Measurements from ENCODE around the gene XXYLT1. TPM values are rescaled to one million over a fixed set of nuclear protein-coding genes. Genes with fewer than 3 reads are reported as not detected.

The XXYLT1 gene
- total and polyA plus RNA-seq, 2 of the 4 experiments (the other 2 are of a cell fraction), result 14.7 to 18.1 TPM

GRCh38 chr3:195079636-195080035, 191.3 kb downstream of the XXYLT1 start:
- no peaks in the 10 kb centered on the region for H3K27me3 ChIP-seq (ENCODE audit: control insufficient read depth, insufficient read depth, low read length)
- DNase-seq, result peak; percentile 10
- no peak overlapping the region for H2BK20ac ChIP-seq (ENCODE audit: low read depth, low read length)
- no peak overlapping the region for H4K5ac ChIP-seq (ENCODE audit: low read depth, low read length)
- H3K4ac ChIP-seq (ENCODE audit: low read depth, low read length), result no peak overlapping the region
- H3K4me1 ChIP-seq (ENCODE audit: control insufficient read depth, insufficient read depth, low read length), result peaks cover 20% of the 10 kb centered on the region
- no peaks in the 10 kb centered on the region for H3K36me3 ChIP-seq (ENCODE audit: control insufficient read depth, insufficient read depth, low read length)
- no peaks in the 10 kb centered on the region for H3K9me1 ChIP-seq (ENCODE audit: insufficient read depth, low read length)
- POLR2A ChIA-PET (ENCODE audit: unreplicated experiment), result no interaction called here
- no peak overlapping the region for H2AK5ac ChIP-seq (ENCODE audit: low read depth, low read length)
- H3K23ac ChIP-seq (ENCODE audit: low read depth, low read length), result no peak overlapping the region
- H2AK9ac ChIP-seq (replicated peaks; ENCODE audit: low read depth, low read length, poor library complexity), result no peak overlapping the region
- no peak overlapping the region for H3K14ac ChIP-seq (replicated peaks; ENCODE audit: low read depth, low read length)
- no peak overlapping the region for H2AFZ ChIP-seq (replicated peaks; ENCODE audit: low read length, poor library complexity)
- no TSS peak for BruUV-seq (replicated peaks)
- H3K79me1 ChIP-seq (ENCODE audit: low read depth in 1 of 2, low read length in 2 of 2), result no peaks in the 10 kb centered on the region; a peak in 1 of 4 replicates
- no peak overlapping the region for H2BK120ac ChIP-seq (ENCODE audit: low read depth, low read length)
- H4K8ac ChIP-seq (ENCODE audit: low read depth in 2 of 2, low read length in 2 of 2), result no peak overlapping the region
- CTCF ChIA-PET, result no interaction called here
- H3K9ac ChIP-seq (ENCODE audit: low read depth, low read length), result no peak overlapping the region
- no peak overlapping the region for H3K27ac ChIP-seq (ENCODE audit: insufficient read depth, low read length)
- no peaks in the 10 kb centered on the region for H3K9me3 ChIP-seq (ENCODE audit: control insufficient read depth, insufficient read depth, low read length)
- ATAC-seq (ENCODE audit: low read depth), result peak; percentile 28; the same call in 1 of the 2 replicates
- TF ChIP-seq MAZ (IDR thresholded peaks at IDR 0.05; ENCODE audit: borderline replicate concordance, low read depth, low read length) (no peak), RFX5 (IDR thresholded peaks at IDR 0.05; ENCODE audit: low read depth, low read length) (no peak), RAD21 (IDR thresholded peaks at IDR 0.05; ENCODE audit: low read length) (no peak), POLR2A (IDR thresholded peaks at IDR 0.05; ENCODE audit: low read depth, low read length) (no peak), BHLHE40 (IDR thresholded peaks at IDR 0.05; ENCODE audit: low read depth, low read length) (peak; percentile 48; the same call in 1 of the 2 replicates), NFE2L2 (IDR thresholded peaks at IDR 0.05; ENCODE audit: low read depth, low read length) (no peak), CHD1 (IDR thresholded peaks at IDR 0.05; ENCODE audit: low read depth, low read length) (no peak), FOS (IDR thresholded peaks at IDR 0.05; ENCODE audit: low read depth, low read length) (no peak)
- intact Hi-C loops (cut with micrococcal nuclease) (no loop called here), dilution Hi-C loops (cut with HindIII; ENCODE audit: low sequenced_read_pairs, unreplicated experiment) (no loop called here), in situ Hi-C loops (cut with MboI; ENCODE audit: low sequenced_read_pairs) (no loop called here)
- H3K4me3 ChIP-seq (ENCODE audit: insufficient read depth, low read depth, low read length), result no peak overlapping the region
- no peak overlapping the region for H3K56ac ChIP-seq (ENCODE audit: extremely low read depth, insufficient read depth, low read length)
- 84% methylated on average over 4 of the region's 5 CpGs; no CpG with 5 or more reads in 1 of the 2 experiments for WGBS, 2 experiments (ENCODE audit: extremely low coverage in 2 of 2, insufficient read length in 1 of 2)
- H2BK5ac ChIP-seq (ENCODE audit: low read depth, low read length, poor library complexity, severe bottlenecking), result no peak overlapping the region
- no peak overlapping the region for H3K18ac ChIP-seq (ENCODE audit: low read depth, low read length)
- H3K4me2 ChIP-seq (ENCODE audit: low read depth, low read length), result no peak overlapping the region
- H2BK15ac ChIP-seq (ENCODE audit: low read depth, low read length), result no peak overlapping the region
- H4K91ac ChIP-seq (ENCODE audit: insufficient read depth, low read depth, low read length), result no peak overlapping the region
- peaks cover 2% of the 10 kb centered on the region; the same call in 1 of the 2 replicates for H4K20me1 ChIP-seq (ENCODE audit: insufficient read depth, low read length)

All from IMR-90 (cell line).